ENCODE results near the gene MICU1.

- no peak for TF ChIP-seq GATA2 (IDR thresholded peaks at IDR 0.05; ENCODE audit: low read depth, low read length)
- TF ChIP-seq GATA3 (IDR thresholded peaks at IDR 0.05; ENCODE audit: low read depth, low read length), result no peak
Observed at GRCh38 chr10:72499701-72500100, 126.2 kb downstream of the MICU1 start.

All from SH-SY5Y (cell line).